NCI-H1105 treated with DMSO at 0.1 percent for 48 hours (cell line): ENCODE results near the gene TWNK.
"Not testable (repeated sequence)": the region's sequence is repeated elsewhere in the genome, so short reads cannot be mapped to it uniquely, and the experiment has no call there.

ENCODE experiments used
- DNase-seq: peaks from one replicate; lab custom pipeline; 2025; lab: John Stamatoyannopoulos, UW

TWNK gene

DNA sequence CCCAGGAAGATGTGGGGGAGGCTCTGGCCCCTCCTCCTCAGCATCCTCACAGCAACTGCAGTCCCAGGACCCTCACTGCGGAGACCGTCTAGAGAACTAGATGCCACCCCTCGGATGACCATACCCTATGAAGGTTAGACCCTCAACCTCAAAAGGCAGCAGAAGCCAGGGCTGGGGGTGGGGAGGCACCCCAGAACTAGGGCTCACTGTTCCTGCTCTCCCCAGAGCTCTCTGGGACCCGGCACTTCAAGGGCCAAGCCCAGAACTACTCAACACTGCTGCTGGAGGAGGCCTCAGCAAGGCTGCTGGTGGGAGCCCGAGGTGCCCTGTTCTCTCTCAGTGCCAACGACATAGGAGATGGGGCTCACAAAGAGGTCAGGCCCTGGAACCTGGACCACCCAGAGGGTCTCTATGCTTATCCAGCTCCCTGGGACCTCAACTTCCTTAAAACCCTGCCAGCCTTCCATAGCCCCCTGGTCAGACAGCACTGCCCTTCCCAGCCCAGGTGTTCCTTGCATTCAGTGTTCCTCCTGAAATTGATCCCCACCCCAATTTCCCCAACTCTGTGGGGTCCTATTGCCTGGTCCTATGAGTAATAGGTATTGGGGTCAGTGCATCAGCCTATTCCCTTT, 14.3 kb upstream of the TWNK start:
- DNase-seq: no peak

DNA sequence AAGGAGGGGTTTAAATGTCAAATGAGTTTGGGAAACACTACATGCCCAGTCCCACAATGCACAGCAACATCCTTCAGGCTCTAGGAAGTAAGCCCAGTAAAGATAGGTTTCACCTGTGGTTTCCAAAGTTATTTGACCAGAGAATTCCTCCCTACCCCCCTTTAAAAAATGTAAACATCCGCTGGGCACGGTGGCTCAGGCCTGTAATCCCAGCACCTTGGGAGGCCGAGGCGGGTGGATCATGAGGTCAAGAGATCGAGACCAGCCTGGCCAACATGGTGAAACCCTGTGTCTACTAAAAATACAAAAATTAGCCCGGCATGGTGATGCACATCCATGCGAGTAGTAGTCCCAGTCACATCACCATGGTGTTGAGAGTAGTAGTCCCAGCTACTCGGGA, 11.9 kb upstream of the TWNK start:
- not testable (repeated sequence) for DNase-seq

DNA sequence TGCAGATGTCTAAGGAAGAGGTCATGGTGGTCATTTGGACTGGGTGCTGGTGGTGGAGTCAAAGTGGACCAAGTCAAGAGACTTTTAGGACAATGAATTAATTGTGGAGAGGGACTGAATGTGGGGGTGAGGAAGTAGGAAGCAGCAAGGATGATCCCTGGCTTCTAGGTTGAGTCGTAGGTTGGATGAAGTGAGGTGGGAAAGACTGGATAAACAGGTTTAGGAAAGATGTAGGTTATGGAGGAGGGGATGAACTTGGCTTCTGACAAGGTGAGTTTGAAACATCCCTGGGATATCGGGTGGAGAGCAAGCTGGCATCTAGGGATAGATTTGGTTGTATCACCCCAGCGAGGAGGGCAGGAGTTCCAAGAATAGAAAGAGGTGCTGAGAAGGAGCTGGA, 10.4 kb upstream of the TWNK start:
- DNase-seq: no peak

DNA sequence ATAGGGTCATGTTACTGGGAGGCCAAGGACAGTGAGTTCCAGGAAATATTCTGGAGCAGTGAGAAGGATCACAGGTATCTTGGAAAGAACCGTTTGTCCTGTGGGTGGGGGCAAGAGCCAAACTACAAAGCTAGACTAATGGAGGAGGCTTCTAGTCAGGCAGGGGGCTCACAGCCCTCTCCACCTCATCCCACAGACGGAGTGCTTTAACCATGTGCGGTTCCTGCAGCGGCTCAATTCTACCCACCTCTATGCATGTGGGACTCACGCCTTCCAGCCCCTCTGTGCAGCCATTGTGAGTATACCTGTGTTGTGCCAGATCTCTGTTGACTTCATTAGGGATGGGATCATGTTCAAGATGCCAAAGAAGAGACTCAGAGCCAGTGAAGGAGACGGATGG, 9.9 kb upstream of the TWNK start:
- DNase-seq: no peak

DNA sequence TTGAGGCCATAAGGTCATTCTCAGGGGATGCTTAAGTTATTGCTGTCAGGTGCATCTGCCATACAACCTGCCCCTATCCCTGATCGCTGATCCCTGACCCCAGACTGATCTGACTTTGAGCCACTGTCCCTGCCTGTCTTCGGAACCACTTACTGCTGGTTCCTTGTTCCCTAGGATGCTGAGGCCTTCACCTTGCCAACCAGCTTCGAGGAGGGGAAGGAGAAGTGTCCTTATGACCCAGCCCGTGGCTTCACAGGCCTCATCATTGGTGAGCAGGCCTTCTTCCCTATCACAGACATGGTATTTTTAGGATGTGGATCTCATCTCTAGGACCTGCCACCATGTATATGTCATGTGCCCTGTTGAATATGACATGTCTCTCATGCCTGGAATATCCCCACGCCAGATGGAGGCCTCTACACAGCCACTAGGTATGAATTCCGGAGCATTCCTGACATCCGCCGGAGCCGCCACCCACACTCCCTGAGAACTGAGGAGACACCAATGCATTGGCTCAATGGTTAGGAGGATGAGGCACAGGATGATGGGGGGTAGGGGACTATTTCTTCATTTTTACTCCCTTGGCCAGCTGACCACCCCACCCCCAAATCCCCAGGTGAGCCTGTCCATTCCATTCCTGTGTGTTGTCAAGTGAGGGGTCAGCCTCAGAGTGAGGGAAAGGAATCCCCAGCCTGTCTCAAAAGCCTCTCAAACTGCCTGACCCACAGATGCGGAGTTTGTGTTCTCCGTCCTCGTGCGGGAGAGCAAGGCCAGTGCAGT, 9.0 kb upstream of the TWNK start:
- DNase-seq: no peak

DNA sequence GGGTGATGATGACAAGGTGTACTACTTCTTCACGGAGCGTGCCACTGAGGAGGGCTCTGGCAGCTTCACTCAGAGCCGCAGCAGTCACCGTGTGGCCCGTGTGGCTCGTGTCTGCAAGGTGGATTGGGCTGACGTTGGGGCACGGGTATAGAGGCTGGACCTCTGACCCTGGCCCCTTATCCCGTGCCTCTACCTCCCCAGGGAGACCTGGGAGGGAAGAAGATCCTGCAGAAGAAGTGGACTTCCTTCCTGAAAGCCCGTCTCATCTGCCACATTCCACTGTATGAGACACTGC, 8.5 kb upstream of the TWNK start:
- no peak for DNase-seq

DNA sequence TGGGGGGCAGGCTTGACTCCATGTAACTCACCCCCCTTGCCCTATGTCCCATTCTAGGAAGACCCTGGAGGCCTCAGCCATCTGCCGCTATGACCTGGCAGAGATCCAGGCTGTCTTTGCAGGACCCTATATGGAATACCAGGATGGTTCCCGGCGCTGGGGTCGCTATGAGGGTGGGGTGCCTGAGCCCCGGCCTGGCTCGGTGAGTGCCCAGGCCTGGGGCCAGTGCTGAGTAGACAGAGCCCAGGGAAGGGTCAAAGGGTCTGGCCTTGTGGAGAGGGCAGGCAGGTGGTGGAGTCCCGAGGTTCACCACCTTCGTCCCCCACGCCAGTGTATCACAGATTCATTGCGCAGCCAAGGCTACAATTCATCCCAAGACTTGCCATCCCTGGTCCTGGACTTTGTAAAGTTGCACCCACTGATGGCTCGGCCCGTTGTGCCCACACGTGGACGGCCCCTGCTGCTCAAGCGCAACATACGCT, 7.5 kb upstream of the TWNK start:
- DNase-seq: no peak

DNA sequence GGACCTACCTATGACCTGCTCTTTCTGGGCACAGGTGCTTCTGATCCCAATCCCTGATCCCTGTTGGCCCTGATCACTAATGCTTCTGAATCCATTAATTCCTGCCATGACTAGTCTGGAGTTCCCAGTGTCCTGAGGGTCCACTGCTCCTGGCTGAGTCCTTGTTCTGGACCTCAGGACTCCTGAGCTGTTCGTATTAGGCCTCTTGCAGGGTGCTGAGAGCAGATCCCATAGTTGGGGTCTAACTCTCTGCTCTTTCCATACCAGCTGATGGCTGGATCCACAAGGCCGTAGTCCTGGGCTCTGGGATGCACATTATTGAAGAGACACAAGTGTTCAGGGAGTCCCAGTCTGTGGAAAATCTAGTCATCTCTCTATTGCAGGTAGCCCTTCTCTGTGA, 7.0 kb upstream of the TWNK start:
- no peak for DNase-seq

DNA sequence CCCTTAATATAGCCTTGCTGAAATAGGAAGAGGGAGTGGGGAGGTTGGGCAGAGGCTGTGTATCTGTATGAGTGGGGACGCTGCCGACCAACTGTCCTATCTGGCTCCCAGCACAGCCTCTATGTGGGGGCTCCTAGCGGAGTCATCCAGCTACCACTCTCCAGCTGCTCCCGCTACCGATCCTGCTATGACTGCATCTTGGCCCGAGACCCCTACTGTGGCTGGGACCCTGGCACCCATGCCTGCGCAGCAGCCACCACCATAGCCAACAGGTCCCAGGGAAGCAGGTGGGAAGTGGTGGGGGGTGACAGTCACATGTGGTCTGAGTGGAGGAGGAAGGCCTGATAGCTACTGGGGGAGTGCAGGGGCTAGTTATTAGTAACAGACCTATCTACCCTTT, 6.6 kb upstream of the TWNK start:
- DNase-seq: no peak

DNA sequence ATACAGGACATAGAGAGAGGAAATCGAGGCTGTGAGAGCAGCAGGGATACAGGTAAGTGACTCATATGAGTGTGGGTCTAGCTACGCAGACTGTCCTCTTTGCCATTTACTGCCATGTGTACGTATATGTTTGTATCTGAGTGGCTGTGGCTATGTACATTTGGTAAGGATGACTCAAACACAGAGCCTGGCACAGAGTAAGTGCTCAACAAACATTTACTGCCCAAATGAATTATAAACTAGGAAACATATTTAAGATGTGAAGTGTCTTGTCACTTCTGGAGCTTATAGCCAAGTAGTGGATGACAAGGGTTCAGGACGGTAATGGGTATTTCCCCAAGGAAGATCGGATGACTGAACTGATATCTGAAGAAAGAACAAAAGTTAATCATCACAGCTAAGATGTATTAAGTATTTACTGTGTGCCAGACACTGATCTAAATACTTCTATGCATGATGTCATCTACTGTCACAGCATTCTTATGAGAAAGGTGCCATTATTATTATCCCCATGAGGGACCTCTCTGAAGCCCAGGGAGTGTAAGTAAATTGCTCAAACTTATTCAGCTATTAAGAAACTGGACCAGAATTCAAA, 6.1 kb upstream of the TWNK start:
- no peak for DNase-seq

DNA sequence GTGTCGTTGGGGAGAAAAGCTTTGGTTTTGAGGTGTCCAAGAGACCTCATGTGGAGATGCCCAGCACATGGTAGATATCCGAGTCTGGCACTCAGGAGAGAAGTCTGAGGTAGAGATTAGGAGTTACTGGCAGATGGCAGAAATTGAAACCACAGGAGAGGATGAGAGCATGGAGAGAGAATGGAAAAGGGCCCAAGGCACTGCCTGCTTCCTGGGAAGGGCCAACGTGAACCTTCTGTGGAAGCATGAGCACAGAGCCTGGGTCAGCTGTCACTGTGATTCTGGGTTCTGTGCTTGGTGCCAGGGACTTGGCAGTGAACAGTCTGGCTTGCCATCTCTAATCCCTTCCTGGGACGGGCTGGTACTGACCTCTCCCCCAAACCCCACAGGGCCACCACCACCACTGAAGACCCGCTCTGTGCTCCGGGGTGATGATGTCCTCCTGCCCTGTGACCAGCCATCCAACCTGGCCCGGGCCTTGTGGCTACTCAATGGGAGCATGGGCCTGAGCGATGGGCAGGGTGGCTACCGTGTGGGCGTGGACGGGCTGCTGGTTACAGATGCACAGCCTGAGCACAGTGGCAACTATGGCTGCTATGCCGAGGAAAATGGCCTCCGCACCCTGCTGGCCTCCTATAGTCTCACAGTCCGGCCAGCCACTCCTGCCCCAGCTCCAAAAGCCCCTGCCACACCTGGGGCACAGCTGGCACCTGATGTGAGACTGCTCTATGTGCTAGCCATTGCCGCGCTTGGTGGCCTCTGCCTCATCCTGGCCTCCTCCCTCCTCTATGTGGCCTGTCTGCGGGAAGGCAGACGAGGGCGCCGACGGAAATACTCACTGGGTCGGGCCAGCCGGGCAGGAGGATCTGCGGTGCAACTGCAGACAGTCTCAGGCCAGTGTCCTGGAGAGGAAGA, 4.2 kb upstream of the TWNK start:
- no peak for DNase-seq

DNA sequence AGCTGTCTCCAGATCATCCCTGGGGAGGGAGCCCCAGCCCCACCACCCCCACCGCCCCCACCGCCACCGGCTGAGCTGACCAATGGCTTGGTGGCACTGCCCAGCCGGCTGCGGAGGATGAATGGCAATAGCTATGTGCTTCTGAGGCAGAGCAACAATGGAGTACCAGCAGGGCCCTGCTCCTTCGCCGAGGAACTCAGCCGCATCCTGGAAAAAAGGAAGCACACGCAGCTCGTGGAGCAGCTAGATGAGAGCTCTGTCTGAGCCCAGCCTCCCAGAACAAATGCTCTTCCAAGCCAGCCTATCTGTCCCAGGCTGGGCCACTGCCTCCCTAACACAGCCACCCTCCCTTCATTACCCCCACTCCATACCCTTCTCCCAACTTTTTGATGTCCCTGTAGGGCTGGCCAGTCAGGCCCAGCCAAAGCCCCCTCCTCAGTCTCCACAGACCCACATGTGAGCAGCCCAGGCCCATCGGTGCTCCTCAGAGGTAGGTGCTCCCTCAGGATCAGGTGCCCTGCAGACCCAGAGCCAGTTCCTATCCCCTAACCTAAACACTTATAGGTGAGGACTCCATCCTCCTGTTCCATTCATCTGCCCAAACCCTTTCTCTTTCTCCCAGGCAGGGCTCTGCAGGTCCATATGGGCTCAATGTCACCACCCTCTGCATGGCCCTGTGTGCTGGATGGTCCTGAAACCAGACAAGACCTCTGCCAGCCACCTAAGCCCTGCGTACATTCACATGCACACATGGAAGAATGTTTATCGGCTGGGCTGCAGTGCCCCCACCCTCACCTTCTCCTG, 3.3 kb upstream of the TWNK start:
- DNase-seq: no peak

DNA sequence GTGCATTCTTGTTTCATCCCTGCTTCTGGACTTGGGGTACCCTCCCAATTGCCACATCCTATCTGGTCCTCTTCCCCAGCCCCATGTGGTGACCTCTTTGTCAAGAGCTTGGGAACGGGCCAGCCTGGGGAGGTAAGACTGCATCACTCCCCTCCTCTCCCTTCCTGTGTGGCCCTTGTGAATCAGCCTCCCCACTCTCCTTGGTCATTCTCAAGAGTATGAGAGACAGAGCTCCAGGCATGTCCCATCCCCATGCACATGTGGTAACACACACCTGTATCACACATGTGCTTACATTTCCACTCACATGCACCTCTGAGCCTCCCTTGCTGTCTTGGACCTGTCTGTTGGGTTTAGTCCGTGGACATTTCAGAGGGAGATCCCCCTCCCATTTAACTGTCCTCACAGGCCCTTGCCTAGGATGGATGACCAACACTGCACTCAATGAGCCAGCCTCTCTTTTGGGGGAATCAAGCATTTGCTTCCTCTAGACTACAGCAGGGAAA, 2.6 kb upstream of the TWNK start:
- DNase-seq: no peak

DNA sequence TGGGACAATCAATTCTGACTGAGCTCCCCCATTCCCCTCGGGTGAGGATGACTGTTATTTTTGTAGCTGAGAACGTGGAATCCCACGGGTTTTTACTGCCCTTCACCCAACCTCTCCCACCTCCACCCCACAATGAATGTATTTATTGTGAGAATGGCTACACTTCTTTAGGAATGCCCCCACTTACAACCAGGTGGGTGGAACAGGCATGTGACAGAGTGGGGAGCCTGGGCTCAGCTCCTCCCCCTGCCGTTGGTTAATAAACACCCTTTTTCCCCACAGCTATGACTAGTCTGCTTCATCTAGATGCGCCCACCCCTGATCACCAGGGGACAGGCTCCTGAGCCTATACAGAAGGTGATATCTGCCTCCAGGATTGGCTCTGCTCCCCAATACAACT, 2.0 kb upstream of the TWNK start:
- DNase-seq: no peak

DNA sequence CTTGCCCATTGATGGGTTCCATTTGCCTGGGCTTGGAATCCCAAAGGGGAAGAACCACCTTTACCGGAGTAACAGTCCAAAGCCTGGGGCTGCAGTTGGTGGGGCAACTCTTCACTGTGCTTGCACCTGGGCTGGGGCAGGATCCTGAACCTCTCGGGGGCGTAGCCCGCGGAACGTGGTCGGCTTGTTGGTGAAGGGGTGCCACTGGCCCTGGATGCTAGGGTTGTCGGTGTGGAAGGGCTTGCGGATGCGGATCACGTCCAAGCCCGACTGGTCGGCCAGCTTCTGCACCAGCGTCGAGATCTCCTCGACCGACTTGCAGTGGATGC, 756 bp upstream of the TWNK start:
- DNase-seq: no peak

DNA sequence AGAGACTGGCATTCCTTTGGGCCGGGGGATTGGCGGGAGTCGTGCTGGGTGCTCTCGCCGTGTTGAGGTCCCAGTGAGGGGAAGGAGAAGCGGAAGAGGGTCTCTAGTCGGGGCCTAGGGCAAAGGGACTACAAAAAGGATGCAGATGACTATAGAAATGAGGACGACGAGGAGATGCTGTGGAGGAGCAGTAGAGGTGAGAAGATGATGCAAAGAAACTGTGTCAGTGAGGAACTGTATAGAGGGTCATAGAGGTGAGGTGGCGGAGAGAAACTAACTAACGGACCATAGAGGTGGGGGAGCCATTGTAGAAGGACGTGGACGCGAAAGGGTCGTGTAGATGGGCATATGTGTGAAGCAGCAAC, 324 bp downstream of the TWNK start:
- no peak for DNase-seq

DNA sequence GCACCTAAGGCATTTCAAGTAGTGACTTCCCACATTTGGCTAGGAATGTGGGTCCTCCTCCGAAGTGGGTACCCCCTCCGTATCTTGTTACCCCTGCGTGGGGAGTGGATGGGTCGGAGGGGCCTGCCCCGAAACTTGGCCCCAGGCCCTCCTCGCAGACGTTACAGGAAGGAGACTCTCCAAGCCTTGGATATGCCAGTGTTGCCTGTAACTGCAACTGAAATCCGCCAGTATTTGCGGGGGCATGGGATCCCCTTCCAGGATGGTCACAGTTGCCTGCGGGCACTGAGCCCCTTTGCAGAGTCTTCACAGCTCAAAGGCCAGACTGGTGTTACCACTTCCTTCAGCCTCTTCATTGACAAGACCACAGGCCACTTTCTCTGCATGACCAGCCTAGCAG, 823 bp downstream of the TWNK start:
- no peak for DNase-seq

DNA sequence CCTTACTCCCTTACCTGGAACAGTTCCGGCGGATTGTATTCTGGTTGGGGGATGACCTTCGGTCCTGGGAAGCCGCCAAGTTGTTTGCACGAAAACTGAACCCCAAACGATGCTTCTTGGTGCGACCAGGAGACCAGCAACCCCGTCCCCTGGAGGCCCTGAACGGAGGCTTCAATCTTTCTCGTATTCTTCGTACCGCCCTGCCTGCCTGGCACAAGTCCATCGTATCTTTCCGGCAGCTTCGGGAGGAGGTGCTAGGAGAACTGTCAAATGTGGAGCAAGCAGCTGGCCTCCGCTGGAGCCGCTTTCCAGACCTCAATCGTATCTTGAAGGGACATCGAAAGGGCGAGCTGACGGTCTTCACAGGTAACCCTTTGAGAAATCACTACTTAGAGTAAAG, 1.7 kb downstream of the TWNK start:
- DNase-seq: no peak

DNA sequence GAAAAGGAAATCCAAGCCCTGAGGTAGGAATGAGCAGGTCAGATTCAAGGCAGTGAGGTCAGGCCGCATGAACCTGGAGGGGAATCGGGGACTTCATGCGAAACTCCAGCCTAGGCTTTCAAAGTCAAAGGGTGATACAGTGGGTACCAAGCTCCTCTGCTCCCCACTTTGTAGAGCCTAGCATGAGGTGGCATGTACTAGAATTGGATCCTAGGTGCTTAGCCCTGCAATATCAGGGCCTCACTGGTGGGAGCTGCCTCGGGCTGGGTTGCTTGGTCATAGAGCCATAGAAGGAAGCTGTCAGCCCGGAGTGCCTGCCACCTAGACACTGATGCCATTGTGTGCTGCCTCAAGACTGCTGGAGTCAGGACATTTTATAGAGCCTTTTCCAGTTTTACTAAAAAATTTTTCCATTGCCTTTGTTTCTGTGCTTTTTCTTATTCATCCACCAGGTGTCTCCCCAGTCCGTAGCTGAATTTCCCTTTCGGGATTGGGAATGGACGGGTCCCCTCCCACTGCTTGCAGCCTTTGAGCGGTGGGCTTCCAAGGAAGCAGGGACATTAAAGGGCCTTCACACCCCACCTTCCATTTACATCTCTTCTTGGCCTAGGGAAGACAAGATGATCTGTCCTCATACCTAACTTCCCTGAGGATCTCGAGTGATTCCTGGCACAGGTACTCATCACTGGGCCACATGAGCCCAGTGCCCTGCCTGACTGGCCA, 6.8 kb downstream of the TWNK start:
- no peak for DNase-seq

DNA sequence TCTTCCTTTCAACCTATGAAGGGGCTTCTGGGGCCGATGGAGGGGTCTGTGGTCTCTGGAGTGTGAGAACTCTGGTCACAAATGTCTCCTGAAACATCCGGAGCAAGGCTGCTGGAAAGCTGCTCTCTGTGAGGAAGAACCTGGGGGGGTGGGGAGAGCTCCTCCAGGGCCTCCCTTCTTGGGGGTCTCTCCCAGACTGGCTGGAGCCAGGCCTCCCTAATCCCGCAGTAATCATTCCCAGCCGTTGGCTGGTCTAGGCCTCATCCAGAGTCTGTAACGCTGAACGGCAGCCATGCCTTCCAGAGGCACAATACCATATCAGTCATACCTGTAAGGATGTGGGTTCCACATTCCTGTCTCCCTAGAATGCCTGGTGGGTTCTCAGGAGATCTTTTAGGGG, 7.8 kb downstream of the TWNK start:
- no peak for DNase-seq

DNA sequence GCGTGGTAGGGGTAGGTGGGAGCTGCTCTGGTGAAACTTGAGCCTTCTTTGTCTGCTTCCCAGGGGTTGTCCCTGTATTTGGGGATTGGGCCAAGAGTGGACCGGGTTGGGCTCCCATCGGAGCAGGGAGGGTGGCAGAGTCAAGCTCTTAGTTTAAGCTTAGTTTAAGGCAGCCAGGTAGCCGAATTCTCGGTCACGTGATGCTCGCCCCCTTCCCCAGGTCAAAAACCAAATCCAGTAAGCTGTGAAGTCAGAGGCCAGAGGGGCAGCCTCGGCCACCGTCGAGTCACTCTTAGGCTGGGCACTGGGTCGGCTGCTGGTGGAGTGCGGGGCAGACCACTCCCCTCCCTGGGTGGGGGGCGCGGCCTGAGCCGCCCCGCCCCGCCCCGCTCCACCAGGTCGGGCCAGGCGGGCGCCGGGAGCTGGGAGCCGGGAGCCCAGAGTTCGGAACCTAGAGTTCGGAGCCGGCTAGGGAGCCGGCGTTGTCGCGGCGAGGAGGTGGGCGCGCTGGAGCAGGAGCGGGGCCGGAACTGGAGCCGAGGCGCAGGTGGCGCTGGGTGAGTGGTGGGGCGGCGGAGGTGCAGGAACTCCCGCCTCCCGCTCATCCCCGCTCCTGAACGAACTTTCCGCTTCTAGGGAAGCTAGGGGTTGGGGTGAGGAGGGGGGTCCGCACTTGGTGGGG, 9.5 kb downstream of the TWNK start:
- DNase-seq: peak; percentile 27
